Amygdala (tissue), 56 donors: ENCODE data around the gene DCTN5.

Experiments used
- DNase-seq, 56 donors: peaks; one replicate each; lab custom pipeline; 2025; lab: John Stamatoyannopoulos, UW

Gene DCTN5

DNA sequence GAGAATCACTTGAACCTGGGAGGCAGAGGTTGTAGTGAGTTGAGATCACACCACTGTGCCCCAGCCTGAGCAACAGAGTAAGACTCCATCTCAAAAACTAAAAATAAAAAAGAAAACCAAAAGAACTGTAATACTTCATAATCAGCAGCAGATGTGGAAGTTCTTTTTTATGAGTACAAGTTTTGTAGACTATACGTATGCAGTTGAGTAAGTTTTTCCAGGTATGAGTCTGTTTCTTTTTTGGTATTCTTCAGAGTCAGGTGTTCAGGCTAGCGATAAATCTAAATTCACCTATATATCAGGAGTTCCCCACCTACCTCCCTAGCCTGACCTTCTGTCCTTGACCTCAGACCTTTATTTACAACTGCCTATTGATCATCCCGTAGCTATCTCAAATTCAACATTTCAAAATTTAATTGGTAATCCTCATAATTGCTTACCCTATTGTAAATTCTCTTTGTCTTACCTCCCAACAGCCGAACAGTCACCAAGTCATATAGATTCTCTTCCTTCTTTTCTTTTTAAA lies 10.7 kb downstream of the DCTN5 start:
- no peak for DNase-seq

DNA sequence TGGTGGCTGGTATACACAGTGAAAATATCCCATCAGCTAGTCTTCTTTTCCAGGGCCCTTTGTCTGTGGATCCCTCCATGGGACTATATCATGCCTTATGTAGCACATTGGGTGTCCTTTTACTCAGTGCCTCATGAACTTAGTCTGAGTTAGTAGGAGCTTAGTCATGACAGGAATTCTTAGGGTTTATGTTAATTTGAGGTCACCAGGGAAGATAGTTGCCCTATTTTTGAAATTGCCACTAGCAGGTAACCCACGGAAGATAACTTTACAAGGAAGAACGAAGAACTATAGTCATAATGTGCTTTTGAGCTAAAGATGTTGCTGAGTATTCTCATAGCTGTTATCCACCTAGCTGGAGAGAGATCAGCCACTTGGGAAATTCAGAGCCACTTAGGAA lies 22.7 kb downstream of the DCTN5 start:
- no peak for DNase-seq

DNA sequence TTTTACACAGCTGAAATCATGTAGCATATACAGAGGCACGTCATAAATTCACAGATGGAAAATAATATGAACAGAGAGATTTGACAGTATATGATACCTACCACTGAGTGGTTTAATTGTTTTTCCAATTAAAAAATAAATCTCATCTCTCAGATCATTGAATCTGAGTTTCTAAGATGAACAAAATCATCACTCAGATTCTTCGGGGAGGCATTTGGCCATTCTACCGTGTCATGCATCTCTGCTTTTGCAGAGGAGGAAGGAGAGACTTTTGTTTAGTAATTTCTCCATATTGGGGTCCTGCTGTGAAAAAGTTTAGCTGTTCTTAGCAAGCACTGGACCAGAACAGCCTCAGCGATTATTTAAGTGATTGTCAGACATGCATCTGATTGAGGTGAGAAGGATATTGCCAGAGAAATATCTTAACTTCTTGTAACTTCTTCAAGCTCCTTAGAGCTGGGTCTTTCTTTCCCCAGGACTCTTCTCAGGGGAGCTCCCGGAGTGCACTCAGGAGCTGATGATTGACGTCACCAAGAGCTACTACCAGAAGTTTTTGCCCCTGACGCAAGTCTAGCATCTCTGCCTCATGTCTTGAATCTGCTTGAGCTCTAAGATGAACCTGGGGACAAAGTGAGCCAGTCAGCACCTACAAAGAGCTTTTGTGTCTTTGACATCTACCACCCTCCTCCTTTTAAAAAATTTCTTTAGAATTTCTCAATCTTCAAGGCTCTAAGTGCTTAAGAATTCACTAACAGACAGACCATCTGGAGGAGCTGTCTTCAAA lies 25.5 kb downstream of the DCTN5 start:
- DNase-seq, result no peak

DNA sequence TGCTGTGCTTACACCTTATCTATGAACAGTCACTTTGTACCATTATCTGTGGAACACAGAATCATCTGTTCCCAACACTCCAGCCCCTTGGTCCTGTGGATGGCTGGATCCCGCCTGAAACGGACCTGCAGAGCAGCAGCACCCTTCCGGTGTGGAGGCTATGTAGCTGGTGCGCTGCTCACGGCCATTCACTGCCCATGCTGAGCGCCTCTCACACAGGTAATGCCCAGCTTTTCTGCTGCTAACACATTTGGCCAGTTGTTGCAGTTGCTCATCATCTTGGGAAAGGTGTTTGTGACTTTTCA lies 26.0 kb downstream of the DCTN5 start:
- DNase-seq, result no peak

DNA sequence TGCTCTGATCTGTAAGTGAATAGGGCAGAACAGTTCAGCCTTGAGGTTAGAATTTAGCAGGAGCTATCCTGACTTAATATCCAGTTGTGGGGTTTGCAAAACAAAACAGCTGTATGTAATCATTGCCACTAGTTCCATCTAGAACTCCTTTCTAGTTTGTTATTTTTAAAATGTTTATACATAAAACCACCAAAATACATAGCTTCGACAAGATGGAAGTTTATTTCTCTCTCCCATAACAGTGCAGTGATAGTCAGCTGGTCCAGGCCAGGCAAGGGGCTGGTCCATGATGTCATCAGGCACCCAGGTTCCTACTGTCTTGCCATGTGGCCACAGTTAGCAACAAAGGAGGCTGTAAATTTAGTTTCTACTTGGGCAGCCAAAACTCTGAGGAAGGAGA lies 27.0 kb downstream of the DCTN5 start:
- DNase-seq, result no peak

DNA sequence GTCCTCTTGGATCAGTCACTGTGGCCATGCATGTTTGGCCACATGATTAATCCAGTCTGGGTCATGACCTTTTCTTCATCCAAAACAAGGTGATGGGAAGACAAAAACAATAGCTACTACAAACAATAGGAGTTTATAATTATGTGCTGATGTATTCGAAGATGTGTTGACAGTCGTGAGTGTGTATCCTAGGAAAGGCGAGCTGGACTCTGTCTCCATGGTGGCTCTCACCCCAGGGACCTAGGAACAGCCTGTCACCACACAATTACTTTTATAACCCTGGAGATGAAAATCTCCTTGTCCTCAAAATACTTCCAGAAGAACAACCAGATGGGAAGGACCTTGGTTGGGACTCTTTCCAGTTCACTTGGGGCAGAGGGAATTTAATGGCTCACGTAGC lies 27.6 kb downstream of the DCTN5 start:
- DNase-seq, result no peak

DNA sequence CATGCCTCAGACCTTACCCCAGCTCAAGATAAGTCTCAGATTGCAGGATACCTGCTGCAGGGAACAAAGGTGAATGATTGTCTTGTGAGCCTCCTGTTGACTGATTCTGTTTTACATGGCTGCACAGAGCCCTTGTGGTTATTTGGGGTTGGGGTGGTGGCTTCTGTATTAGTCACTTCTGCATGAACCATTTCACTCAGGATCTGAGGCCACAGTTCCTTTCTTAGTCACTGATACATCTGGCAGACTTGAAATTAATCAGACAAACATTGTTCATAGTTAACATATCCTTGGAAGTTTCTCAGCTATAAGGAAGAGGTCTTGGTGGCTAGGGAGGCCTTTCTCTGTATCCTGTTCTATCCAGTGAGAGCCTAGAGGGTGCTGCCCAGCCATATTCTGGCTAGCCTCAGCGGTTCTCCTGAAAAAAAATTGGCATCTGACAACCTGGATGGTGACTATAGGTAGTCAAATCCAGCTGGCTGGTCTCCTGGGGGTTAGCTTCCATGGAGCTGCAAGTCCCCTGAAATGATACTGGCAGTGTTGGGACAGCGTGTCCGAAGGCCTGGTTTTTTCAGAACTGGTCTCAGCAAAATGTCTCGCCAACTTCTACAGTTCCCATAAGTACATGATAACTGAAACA lies 29.0 kb downstream of the DCTN5 start:
- DNase-seq, result no peak

DNA sequence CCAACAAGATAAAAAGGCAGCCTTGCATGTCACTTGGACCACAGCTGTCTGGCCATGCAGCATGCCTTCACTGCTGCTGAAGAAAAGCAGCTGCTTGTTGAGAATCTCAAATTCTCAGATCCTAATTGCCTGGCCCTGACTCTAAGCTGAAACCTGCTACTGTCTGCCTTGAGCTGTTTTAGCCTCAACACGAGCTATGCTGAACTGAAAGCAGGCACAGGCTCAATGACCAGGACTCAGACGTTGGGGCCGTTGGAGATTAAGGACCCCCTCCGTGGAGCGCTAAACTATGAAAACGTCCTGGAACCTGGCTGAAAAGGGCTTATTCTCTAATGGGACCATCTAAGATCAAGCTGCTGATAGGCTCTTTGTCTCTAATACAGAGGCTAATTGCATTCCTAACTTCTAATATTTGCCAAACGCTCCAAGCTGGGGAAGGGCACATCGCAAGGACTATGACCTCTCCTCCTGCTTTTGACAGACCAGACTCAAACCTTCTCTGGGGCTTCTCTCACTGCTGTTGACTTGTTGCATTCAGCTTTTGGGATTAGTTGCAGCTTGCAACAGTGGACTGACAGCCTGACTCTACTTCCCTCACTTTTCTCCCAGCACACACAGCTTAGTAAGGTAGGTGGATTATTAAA lies 32.8 kb downstream of the DCTN5 start:
- no peak for DNase-seq

DNA sequence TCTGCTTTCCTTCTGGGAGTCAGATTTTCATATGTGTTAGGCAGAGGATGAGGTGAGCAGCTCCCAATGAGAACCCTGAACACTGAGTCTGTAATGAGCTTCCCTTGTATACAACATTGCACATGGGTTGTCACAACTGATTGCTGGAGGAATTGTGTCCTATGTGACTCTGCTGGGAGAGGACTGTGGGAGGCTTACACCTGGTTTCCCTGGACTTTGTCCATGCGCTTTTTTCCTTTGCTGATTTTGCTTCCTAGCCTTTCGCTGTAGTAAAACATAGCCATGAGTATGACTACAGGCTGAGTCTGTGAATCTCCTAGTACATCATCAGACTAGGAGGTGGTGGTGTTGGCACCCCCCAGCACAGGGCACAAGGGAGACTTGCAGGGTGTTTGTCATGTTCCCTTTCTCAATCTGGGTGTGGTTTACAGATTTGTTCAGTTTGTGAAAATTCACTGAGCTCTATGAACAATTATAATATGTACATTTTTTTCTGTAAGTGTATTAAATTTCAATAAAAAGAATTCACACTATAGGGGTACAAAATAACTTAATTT lies 35.7 kb downstream of the DCTN5 start:
- DNase-seq, result no peak

DNA sequence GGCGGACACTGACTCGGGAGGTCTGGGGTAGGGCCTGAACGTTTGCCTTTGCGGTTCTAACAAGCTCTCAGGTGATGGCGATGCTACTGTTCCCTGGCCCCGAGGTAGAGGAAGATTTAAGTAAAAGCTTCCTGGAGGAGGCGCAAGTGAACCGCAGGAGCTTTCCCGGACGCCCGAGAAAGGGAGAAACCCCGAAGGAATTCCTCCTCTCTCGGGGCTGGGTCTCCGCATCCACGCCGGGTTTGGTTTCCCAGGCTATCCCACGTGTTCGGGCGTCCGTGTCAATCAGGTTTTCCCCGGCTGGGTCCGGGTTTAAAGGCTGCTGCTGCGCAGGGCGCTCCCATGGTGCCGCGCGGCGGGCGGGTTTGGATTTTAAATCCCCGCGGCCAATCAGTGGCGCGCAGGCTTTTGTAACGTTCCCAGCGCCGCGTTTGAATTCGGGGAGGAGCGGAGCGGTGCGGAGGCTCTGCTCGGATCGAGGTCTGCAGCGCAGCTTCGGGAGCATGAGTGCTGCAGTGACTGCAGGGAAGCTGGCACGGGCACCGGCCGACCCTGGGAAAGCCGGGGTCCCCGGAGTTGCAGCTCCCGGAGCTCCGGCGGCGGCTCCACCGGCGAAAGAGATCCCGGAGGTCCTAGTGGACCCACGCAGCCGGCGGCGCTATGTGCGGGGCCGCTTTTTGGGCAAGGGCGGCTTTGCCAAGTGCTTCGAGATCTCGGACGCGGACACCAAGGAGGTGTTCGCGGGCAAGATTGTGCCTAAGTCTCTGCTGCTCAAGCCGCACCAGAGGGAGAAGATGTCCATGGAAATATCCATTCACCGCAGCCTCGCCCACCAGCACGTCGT lies 37.4 kb downstream of the DCTN5 start, which contains the start of gene PLK1:
Gene PLK1 (plus strand): TSS at position 460 of the 844 bp plus-strand sequence. CDS start 44 bp downstream, at position 504.
- peak in 54 of 56 donors; percentile 9 to 79 (median 48) for DNase-seq

DNA sequence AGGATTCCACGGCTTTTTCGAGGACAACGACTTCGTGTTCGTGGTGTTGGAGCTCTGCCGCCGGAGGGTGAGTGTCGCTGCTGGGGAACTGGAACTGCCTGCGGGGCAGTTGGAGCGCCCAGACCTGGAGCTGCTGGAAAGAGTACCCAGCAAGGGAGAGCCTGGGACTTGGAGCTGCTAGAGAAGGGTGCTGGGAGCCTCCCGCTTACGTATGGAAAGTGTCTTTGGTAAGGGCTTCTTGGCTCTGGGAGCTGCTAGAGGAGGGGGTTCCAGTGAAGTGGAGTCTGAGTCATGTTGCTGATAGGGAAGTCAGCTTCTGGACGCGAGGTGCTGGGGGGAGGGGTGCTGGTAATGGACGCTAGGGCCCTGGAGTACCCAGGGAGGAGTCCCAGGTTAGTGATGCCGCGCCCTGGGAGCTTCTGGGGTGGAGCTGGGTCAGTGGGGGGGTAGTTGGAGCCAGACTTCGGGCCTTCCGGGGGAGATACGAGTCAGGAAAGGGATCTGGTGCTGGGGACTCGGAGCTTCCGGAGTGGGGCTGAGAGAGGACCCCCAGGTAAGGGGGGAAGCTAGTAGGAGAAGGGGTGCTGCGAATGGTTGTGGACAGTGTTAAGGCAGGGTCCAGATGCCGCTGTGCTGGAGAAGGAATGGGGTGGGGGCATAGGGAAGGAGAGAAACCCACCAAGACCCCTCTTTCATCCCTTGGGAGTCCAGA lies 38.2 kb downstream of the DCTN5 start:
- DNase-seq, result no peak

DNA sequence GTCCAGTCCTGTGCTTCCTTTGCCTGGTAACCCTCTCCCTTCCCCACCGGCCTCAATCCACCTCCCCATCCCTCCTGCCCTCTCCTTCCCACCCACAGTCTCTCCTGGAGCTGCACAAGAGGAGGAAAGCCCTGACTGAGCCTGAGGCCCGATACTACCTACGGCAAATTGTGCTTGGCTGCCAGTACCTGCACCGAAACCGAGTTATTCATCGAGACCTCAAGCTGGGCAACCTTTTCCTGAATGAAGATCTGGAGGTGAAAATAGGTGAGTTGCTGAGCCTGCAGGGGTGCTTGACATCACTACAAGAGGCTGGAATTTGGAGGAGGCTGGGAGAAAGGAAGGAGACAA lies 38.7 kb downstream of the DCTN5 start:
- no peak for DNase-seq

DNA sequence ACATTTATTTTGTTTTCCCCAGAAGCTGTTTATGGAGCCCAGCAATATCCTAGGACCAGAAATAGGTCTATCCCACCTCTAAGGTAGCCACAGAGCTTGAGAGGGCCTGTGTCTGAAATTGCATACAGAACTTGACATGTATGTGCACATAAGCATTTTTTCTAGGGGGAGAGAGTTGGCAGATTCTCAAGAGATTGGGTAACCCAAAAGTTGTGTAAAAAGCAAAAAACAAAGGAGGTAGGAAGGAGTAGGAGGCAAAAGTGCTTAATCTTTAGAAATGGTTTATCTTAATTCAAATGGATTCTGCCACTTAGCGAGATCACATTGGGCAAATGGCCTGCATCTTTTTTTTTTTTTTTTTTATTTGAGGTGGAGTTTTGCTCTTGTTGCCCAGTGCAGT lies 40.9 kb downstream of the DCTN5 start:
- DNase-seq, result no peak

DNA sequence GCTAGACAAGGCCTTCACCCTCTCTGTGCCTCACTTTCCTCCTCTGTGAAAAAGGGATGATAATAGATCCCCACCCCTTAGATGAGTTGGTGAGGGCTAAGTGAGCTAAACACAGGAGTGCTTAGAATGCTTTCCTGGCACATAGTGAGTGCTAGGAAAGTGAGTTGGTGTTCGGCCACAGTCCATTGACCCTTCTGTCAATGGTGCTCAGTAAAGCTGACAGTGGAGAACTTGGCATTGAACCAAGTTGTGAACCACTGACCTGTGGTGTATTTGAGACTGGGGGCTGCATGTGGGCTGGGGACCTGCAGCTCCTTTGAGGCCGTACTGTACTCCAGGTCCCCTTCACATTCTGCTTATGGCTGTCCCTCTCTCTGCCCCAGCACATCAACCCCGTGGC lies 42.2 kb downstream of the DCTN5 start:
- no peak for DNase-seq

DNA sequence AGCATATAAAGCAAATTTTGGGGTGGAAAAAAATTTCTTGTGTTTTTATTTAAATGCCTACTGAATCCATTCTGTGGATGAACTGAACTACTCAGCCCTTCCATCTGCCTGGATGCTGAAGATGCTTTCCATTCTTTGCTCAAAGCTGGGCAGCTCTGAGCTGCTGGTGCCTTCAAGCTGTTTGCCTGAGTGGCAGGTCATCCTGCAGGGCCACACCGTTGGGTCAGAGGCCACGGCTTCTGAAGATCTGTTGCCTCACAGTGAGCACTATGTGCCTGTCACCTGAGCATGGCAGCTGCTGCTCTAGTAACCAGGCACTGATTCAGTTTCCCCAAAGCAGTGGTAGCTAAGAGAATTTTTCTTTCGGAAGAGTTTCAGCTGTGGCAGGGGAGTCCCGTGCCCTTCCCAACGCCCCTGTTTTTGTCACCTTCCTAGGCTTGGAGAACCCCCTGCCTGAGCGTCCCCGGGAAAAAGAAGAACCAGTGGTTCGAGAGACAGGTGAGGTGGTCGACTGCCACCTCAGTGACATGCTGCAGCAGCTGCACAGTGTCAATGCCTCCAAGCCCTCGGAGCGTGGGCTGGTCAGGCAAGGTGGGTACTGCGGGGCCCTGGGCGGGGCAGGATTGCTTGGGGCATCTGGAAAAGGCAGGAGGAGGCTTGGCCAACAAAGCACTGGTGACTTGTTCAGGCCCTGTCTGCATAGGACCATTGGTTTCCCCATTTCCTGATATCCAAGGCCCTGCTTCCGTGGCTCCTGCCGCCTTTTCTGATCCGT lies 46.0 kb downstream of the DCTN5 start:
- no peak for DNase-seq

DNA sequence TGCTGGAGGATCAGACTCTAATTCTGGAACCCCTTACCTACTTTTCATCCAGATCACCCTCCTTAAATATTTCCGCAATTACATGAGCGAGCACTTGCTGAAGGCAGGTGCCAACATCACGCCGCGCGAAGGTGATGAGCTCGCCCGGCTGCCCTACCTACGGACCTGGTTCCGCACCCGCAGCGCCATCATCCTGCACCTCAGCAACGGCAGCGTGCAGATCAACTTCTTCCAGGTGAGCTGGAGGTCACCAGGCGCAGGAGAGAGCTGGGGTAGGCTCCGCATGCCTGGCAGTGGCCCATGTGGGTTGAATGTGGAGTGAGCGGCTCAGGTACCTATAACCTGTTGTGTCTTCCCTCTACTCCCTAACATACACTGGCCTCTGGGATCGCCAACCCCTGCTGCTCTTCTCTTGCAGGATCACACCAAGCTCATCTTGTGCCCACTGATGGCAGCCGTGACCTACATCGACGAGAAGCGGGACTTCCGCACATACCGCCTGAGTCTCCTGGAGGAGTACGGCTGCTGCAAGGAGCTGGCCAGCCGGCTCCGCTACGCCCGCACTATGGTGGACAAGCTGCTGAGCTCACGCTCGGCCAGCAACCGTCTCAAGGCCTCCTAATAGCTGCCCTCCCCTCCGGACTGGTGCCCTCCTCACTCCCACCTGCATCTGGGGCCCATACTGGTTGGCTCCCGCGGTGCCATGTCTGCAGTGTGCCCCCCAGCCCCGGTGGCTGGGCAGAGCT lies 48.3 kb downstream of the DCTN5 start:
- no peak for DNase-seq

DNA sequence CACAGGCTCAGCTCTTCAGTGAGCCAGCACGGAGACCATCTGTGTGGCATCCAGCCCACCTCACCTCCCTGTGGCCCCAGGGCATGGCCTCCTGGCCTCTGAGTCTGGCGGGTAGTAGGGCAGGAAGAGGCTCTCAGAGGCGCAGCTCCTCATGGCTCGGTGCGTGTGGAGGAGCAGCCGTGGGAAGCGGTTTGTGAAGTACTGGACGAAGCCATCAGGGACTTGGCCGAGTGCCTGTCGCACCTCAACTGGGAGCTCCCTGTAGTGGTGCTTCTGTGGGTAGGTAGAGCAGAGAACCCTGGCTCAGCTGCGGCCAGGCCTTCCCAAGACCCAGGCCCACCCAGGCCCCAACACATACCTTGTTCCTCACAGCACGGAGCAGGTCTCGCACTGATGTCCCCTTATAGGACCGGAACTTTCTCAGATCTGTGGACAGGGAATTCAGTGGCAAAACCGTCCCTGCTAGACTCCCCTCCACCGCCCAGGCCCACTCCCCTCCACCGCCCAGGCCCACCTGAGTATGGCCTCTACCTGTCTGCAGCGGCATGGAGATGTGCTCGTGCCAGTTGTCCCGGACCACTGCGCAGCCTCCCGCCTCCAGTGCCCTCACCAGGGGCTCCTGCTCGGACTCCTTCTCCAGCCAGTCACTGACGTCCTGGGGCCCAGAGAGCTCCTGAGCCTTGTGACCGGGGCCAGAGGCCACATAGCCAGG lies 49.7 kb downstream of the DCTN5 start:
- no peak for DNase-seq
